HepG2 (cell line): Measurements from ENCODE around the gene PRKN. TPM values are rescaled to one million over a fixed set of nuclear protein-coding genes. Genes with fewer than 3 reads are reported as not detected.
A peak's percentile ranks its signal among the peaks of the same experiment; 100 is the strongest.

Experiments used
- ATAC-seq: fragments of 200-7000 bp; cut with Tn5 transposase; 3 replicates; pipeline ENCODE4 v1.9.1; 2020; ENCODE audit warnings: mild to moderate bottlenecking, moderate library complexity
- BruUV-seq: library from RNA; stranded (reverse); fragments of 400-500 nt; replicated peaks from 2 replicates; lab custom pipeline; 2021; lab: Mats Ljungman, UMichigan
- CTCF ChIA-PET: fragments of 300-600 bp; formaldehyde crosslinking; extraction: SDS; loops from one replicate; lab custom pipeline; 2021; ENCODE audit warnings: low total read pairs, inconsistent platforms, low intra/inter-chr PET ratio; lab: Yijun Ruan, JAX
- POLR2A ChIA-PET: fragments of 350-600 bp; sonication (Branson Sonifier 250); formaldehyde crosslinking; loops from one replicate; lab custom pipeline; 2020; ENCODE audit warnings: antibody characterized with exemption, inconsistent platforms; lab: Yijun Ruan, JAX
- DNase-seq: peaks from one replicate; pipeline ENCODE4 v3.0.0-alpha.2; 2015; ENCODE audit warnings: low spot score
- FAIRE-seq: peaks from 3 replicates; lab custom pipeline; 2011; peaks lifted over from hg19 to GRCh38; lab: Jason Lieb, UNC
- H2AFZ ChIP-seq: one replicate; pipeline ENCODE4 v1.6.1; 2011; ENCODE audit warnings: low read length, inconsistent platforms
- H3K27ac ChIP-seq: fragments of 300-600 bp; 3 replicates; pipeline ENCODE4 v1.8.0; 2011; ENCODE audit warnings: mixed run types, mild to moderate bottlenecking, mixed read lengths, low read length, inconsistent platforms; ENCODE audit not compliant: insufficient read depth; ENCODE audit errors: extremely low read length
- H3K27me3 ChIP-seq, 2 experiments: fragments of 200-600 bp in 1 of 2; 2 replicates in 1 of 2; 3 replicates in 1 of 2; pipeline versions ENCODE4 v1.6.0 to v1.8.0; 2011; ENCODE audit warnings: low read length in 2 of 2, mild to moderate bottlenecking in 2 of 2, moderate library complexity in 2 of 2, inconsistent platforms in 1 of 2; ENCODE audit not compliant: insufficient read depth in 2 of 2, control insufficient read depth in 1 of 2
- H3K36me3 ChIP-seq, 2 experiments: fragments of 200-600 bp in 1 of 2; replicated peaks in 1 of 2; 2 replicates in 1 of 2; 3 replicates in 1 of 2; pipeline versions ENCODE4 v1.5.1 to v1.8.0; 2011; ENCODE audit warnings: low read length in 2 of 2, inconsistent platforms in 1 of 2; ENCODE audit not compliant: insufficient read depth in 2 of 2, control insufficient read depth in 1 of 2
- H3K4me1 ChIP-seq: 2 replicates; pipeline ENCODE4 v1.5.1; 2012; ENCODE audit warnings: low read length, inconsistent platforms; ENCODE audit not compliant: insufficient read depth
- H3K4me2 ChIP-seq: 2 replicates; pipeline ENCODE4 v1.6.0; 2011; ENCODE audit warnings: low read depth, low read length, inconsistent platforms
- H3K4me3 ChIP-seq, 3 experiments: fragments of 200-600 bp in 1 of 3; sonication (generic), shearing (Covaris generic) in 1 of 3; replicated peaks in 1 of 3; 2 replicates each; pipeline ENCODE4 v1.5.1; 2011 to 2016; ENCODE audit warnings: low read length in 3 of 3, inconsistent platforms in 2 of 3, low read depth in 2 of 3, mild to moderate bottlenecking in 2 of 3, control low read depth in 1 of 3, mixed read lengths in 1 of 3; ENCODE audit not compliant: insufficient read depth in 1 of 3
- H3K79me2 ChIP-seq: one replicate; pipeline ENCODE4 v1.6.1; 2011; ENCODE audit warnings: low read length, inconsistent platforms; ENCODE audit not compliant: insufficient read depth
- H3K9ac ChIP-seq: 2 replicates; pipeline ENCODE4 v1.6.0; 2011; ENCODE audit warnings: mild to moderate bottlenecking, low read depth, low read length, inconsistent platforms; ENCODE audit not compliant: insufficient read depth
- H3K9me3 ChIP-seq: 2 replicates; pipeline ENCODE4 v1.5.1; 2012; ENCODE audit warnings: mild to moderate bottlenecking, low read length
- H4K20me1 ChIP-seq: 2 replicates; pipeline ENCODE4 v1.6.0; 2011; ENCODE audit warnings: inconsistent platforms, mild to moderate bottlenecking, low read length, moderate library complexity; ENCODE audit not compliant: insufficient read depth
- ATF7 ChIP-seq, 2 experiments: fragments of 450-650 bp in 1 of 2; sonication (generic) in 1 of 2; formaldehyde crosslinking in 1 of 2; IDR thresholded peaks; 2 replicates each; pipeline versions ENCODE4 v1.4.0 to v1.6.1; 2016 to 2020; ENCODE audit warnings: antibody characterized with exemption in 1 of 2, mild to moderate bottlenecking in 1 of 2, missing genetic modification reagents in 1 of 2
- CREB1 ChIP-seq, 2 experiments: fragments of 450-650 bp in 1 of 2; IDR thresholded peaks; 2 replicates each; pipeline ENCODE4 v1.6.1; 2016 to 2017; ENCODE audit warnings: control low read depth in 1 of 2, mild to moderate bottlenecking in 1 of 2, missing compliant biosample characterization in 1 of 2, missing genetic modification characterization in 1 of 2
- ZNF646 ChIP-seq: sonication (generic); formaldehyde crosslinking; IDR thresholded peaks from 2 replicates; pipeline ENCODE4 v1.9.0; 2021; ENCODE audit warnings: mild to moderate bottlenecking, missing genetic modification reagents
- ZNF850 ChIP-seq: sonication (generic); formaldehyde crosslinking; conservative IDR thresholded peaks from 2 replicates; pipeline ENCODE4 v1.9.0; 2021; ENCODE audit warnings: mild to moderate bottlenecking, missing genetic modification reagents
- WGBS: methylation state at CpG from one replicate; pipeline ENCODE4 v1.1.6; 2017; ENCODE audit warnings: low lambda C conversion rate; 5-methylcytosine and 5-hydroxymethylcytosine counted together
- in situ Hi-C: cut with HindIII; loops from 2 replicates; pipeline ENCODE4 v1.10.0; 2017; ENCODE audit warnings: low pct_unique_long_range_greater_than_20kb; ENCODE audit not compliant: extremely low pct_ligation_motif_present
- intact Hi-C: fragments of 100-400 bp; cut with micrococcal nuclease; formaldehyde crosslinking; loops from one replicate; pipeline ENCODE4 v1.10.0; 2022; ENCODE audit not compliant: unreplicated experiment
- polyA plus RNA-seq, 8 experiments: library from polyadenylated mRNA; depleted of rRNA in 3 of 8; stranded (reverse) in 7 of 8; unstranded in 1 of 8; fragments of >200 nt; fragmentation: Illumina TruSeq in 4 of 8; extraction: Trizol in 4 of 8; gene quantifications; 2 replicates each; pipeline versions ENCODE4 v1.2.1 to v1.2.3, GENCODE V29; 2011 to 2016; ENCODE audit warnings: low read depth in 4 of 8, missing spikeins in 1 of 8, mixed read lengths in 1 of 8; ENCODE audit not compliant: insufficient read depth in 1 of 8
- total RNA-seq, 5 experiments: library from RNA; depleted of rRNA; stranded (reverse); fragments of >200 nt; fragmentation: Illumina TruSeq; extraction: Trizol; gene quantifications; 2 replicates each; pipeline ENCODE4 v1.2.3, GENCODE V29; 2016; ENCODE audit warnings: low read depth in 1 of 5
- TF ChIP-seq, protein P1 (sequence below): sonication (generic); formaldehyde crosslinking; IDR thresholded peaks from 2 replicates; pipeline ENCODE4 v1.8.1; 2022; ENCODE audit warnings: low read depth, mild to moderate bottlenecking, missing genetic modification reagents

PRKN gene
- total and polyA plus RNA-seq, 2 of the 13 experiments (the other 11 are each of a cell fraction or from before 2014, with no cell fraction given), result 0.31 to 0.44 TPM

- TF ChIP-seq ZNF646 (CRISPR knock-in tag) (no peak), ZNF850 (CRISPR knock-in tag) (no peak)
Observed at GRCh38 chr6:161596807-161597520, 1130.6 kb downstream of the PRKN start (continued).

GRCh38 chr6:161594412-161594811 lies 1133.2 kb downstream of the PRKN start:
- TF ChIP-seq CREB1 (IDR thresholded peaks at IDR 0.05) (peak; percentile 64), CREB1 (CRISPR knock-in tag; IDR thresholded peaks at IDR 0.05) (no peak), ATF7 (IDR thresholded peaks at IDR 0.05) (peak; percentile 82), ATF7 (CRISPR knock-in tag; IDR thresholded peaks at IDR 0.05) (no peak)
- TF ChIP-seq, protein P1, sequence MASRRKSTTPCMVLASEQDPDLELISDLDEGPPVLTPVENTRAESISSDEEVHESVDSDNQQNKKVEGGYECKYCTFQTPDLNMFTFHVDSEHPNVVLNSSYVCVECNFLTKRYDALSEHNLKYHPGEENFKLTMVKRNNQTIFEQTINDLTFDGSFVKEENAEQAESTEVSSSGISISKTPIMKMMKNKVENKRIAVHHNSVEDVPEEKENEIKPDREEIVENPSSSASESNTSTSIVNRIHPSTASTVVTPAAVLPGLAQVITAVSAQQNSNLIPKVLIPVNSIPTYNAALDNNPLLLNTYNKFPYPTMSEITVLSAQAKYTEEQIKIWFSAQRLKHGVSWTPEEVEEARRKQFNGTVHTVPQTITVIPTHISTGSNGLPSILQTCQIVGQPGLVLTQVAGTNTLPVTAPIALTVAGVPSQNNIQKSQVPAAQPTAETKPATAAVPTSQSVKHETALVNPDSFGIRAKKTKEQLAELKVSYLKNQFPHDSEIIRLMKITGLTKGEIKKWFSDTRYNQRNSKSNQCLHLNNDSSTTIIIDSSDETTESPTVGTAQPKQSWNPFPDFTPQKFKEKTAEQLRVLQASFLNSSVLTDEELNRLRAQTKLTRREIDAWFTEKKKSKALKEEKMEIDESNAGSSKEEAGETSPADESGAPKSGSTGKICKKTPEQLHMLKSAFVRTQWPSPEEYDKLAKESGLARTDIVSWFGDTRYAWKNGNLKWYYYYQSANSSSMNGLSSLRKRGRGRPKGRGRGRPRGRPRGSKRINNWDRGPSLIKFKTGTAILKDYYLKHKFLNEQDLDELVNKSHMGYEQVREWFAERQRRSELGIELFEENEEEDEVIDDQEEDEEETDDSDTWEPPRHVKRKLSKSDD (CRISPR knock-in tag), result no peak
- in situ Hi-C loops, result no loop called here
- ATAC-seq, result no peak
- H3K27me3 ChIP-seq, result no peaks in the 10 kb centered on the region
- no TSS peak for BruUV-seq
- H3K9ac ChIP-seq, result no peak overlapping the region
- WGBS, result 0% methylated on average over 1 of the region's 1 CpG
- no peak for DNase-seq
- POLR2A ChIA-PET, result no interaction called here
- H3K9me3 ChIP-seq, result no peaks in the 10 kb centered on the region
- CTCF ChIA-PET, result no interaction called here
- no peak overlapping the region for H3K27ac ChIP-seq
- no peaks in the 10 kb centered on the region for H3K36me3 ChIP-seq
- H3K4me2 ChIP-seq, result no peak overlapping the region
- no peak for FAIRE-seq
- H3K4me1 ChIP-seq, result no peaks in the 10 kb centered on the region
- H4K20me1 ChIP-seq, result no peaks in the 10 kb centered on the region
- intact Hi-C loops, result no loop called here
- H3K79me2 ChIP-seq, result no peaks in the 10 kb centered on the region
- H3K4me3 ChIP-seq, result no peak overlapping the region
- no peak overlapping the region for H2AFZ ChIP-seq
